ENCODE measurements around the gene GP9.
"Not testable (repeated sequence)": the region's sequence is repeated elsewhere in the genome, so short reads cannot be mapped to it uniquely, and the experiment has no call there.

Gene GP9

DNA sequence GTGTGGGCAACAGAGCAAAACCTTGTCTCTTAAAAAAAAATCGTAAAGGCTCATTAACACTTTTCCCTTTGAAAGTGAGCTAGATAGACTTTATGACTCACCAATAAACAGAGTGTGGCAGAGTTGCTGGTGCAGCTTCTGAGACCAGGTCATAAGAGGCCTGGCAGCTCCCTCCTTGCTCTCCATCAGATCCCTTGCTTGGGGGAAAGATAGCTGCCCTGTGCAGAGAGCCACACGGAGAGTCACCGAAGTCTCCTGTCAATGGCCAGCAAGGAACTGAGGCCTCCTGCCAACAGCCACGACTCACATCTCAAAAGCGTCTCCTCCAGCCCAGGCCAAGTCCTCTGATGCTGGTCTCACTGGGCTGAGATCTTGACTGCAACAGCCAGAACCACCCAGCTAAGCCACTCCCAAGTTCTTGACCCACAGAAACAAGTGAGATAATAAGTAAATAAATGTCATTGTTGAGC is 8.7 kb upstream of the GP9 start:
- no peak for DNase-seq

DNA sequence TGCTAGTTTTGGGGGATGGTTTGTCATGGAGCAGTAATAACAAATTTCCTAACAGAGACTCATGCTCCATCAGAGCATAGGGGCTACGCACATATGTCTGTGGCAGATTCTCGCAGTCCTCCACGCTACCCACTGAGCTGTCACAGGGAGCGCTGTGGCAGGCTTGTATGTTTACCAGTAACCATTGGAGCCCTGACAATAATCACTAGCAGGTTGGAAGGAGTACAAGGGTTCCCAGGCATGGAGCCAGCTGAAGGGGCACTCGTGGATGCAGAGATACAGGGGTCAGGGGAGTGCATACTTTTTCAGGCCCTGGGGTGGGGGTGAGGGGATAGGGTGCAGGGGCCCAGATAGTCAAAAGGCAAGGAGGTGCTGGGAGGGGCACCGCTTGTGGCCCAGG is 7.9 kb upstream of the GP9 start:
- no peak for DNase-seq

DNA sequence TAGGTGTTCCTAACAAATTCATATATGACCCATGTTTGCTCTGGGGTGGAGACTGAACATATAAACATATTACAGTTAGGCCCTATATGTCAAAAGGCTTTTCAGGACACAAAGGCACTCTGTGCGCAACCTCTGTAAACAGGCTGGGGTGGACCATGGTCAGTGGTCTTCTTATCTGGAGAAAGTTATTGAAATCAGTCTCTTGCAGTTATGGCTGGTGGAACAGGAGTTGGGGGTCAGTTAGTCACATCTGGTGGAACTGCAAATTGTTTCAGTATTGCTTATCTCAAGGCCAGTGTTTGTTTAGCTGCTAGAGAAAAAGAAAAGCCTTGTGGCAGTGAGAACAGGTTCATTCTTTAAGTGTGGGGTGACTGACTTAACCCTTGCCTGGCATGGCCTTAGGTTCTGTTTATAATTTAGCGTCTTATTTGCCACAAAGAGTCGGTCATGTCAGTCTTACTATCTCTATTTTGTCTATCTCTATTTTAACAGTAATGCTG is 5.9 kb upstream of the GP9 start:
- no peak for DNase-seq

DNA sequence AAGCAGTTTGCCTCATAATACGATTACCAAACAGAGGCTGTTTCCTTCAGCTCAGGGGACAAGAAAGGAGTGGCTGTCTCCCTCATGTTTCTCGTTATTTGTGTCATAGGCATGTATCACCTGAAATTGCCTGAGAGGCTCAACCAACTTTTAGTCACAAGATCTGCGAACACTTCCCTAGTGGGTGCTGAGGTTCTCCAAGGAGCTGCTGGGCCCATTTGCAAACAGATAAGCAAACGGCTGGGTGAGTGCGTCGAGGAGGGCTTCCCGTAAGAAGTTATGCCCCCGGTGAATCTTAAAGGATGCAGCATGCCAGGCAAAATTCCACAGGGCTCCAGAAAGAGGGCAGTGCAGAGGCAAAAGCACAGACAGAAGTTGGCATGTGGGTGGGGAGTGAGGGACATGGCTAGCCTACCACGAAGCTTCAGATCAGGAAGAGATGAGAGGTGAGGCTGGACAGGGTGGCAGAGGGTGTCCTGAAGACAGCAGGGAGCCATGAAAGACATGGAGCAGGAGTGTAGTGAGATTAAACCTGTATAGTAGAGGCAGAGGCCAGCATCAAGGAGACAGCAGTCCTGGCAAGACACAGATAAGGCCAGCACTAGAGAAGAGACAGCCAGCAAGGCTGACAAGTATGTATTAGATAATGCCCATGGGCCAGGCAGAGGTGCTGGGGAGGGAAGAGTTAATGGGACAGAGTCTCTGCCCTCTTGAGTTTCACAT is 4.0 kb upstream of the GP9 start:
- no peak for DNase-seq

DNA sequence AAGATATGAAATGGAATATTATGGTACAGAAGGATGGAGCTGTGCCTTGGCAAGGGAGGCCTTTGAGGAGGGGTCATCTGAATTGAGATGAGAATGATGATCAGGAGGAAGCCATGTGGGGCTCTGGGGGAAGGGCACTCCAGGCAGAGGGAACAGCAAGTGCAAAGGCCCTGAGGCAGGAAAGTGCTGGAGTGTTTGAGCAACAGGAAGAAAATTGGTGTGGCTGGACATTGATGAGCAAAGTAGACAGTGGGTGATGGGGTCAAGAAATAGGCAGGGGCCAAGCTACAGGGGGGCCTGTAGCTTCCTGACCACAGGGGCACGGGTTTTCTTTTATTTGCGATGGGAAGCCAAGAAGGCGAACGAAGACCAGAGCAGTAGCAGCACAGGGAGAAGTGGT is 3.3 kb upstream of the GP9 start:
- no peak for DNase-seq

DNA sequence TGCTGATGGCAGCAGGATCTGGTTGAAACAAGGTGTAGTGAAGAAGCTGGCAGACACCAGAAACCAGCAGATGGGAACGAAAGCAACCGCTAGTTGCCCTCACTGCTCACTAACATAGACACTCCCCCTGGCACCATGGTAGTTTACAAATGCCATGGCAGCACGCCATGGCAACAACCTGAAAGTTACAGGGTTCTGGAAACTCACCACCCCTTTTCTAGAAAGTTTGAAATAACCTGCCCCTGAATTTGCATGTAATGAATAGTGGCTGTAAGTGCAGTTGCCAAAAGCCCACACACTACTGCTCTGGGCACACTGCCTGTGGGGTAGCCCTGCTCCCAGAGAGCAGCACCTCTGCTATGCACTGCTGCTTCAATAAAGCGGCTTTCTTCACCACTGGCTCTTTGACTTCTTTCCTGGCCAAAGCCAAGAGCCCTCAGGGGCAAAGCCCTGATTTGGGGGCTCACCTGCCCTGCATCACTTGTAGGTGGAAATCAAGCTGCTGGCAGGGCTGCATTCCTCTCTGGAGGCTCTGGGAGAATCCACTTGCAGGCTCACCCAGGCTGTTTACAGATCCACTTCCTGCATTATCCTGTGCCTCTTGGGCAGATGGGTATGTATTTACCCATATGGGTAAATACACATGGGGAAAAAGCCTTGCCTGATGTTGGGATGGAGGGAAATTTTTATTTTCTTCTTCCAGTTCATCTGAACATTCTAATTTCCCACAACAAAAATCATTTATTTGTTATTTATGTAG is 2.0 kb upstream of the GP9 start:
- no peak for DNase-seq

DNA sequence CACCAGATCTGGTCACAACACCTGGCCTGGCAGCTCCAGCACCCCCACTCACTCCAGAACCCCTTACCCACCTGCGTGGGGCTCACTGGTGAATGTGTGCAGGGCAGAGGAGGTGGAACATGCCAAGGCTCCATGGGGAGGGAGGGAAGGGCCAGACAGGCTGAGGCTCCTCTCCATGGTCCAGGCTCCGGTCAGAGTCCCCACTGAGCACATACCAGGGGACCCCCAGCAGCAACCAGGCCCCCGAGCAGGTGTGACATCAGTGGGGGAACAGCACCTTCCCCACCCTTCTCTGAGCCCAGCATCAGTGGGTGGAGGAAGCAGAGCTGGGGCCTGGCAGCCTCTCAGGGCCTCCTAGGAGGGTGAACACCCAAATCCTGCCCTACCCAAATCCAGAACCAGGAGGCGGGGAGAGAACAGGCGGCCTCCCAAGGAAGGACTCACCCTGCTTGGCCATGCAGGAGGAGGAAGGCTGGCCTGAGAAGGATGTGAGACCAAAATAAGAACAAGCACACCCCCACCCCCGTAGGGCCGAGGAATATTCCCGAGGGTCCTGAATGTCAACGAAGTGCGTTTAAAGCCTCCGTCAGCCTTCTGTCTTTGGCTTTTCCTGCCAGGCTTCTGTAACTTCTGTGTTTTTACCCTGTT is 1.1 kb upstream of the GP9 start:
- DNase-seq = no peak

DNA sequence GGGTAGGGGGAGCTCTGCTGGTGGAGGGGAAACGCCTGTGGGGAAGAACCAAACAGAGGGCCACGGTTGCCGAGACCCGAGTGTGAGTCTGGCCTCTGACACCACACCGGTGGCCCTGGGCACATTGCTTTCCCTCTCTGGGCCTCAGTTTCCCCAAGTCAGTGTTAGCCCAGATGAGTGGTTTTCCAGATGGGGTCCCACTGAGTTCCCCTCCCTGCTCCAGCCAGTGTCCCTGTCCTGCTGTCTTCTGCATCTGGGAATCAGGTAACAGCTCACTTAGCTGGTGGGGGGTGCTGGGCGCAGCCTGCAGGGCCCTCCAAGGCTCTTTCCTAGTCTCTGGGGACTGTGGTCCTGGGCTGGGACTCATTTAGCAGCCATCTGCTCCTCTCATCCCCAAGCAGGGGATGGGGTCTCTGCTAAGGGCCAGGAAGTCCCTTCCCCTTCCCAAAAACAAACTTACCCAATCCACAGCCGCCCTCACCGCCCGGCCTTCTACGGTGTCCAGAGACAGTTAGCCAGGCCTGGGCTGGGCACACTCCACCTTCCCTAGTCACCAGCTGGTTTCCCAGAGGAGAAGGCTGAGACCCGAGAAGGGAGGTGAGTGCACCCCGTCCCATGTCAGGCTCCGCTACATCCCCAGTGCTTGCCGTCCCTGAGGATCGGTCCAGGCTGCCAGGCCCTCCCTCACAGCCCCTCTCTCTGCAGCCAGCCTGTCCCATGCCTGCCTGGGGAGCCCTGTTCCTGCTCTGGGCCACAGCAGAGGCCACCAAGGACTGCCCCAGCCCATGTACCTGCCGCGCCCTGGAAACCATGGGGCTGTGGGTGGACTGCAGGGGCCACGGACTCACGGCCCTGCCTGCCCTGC is 676 bp downstream of the GP9 start:
- DNase-seq = no peak

DNA sequence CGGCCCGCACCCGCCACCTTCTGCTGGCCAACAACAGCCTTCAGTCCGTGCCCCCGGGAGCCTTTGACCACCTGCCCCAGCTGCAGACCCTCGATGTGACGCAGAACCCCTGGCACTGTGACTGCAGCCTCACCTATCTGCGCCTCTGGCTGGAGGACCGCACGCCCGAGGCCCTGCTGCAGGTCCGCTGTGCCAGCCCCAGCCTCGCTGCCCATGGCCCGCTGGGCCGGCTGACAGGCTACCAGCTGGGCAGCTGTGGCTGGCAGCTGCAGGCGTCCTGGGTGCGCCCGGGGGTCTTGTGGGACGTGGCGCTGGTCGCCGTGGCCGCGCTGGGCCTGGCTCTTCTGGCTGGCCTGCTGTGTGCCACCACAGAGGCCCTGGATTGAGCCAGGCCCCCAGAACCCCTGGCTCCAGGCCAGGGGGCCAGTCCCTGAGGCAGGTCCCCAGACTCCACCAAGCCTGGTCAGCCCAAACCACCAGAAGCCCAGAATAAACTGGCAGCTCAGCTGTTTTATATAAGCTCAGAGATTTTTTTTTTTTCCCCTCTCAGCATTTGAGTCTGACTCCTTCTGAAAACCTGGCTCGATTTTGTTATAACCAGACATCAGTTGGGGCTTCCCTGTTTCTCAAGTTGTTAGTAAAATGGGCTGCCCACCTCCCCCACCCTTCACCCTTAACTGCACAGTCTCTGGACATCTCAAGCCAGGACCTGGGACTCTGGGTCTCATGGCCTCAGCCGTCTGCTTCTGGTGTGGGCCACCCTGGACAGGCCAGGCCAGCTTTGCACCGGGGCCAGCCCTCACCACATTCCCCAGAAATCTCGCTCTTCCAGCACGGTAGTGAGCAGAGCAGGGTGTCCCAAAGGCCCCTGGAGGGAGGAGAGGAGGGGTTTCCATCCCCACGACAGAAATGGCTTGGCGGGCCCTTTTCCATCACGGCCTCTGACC is 1.6 kb downstream of the GP9 start:
- no peak for DNase-seq

DNA sequence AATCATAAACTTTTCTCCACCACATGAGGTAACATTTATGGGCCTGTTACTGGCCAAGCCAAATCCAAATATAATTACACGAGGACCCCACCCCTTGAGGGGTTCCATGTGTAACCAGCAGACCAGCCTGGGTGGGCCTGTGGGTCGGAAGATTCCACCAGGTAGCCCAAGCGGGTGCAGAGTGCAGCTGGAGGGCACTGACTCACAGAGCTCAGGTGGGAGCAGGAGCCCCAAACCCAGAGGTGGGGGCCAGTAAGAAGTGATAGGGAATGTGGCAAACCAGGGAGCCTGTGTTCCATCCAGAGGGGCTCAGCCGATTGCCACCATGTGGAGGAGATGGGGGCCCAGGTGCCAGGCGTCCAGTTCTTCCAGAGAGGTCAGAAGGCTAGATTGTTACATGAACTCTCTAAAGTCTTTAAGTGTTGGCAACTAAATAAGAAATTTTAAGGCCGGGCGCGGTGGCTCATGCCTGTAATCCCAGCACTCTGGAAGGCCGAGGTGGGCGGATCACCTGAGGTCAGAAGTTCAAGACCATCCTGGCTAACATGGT is 2.6 kb downstream of the GP9 start:
- DNase-seq = no peak

DNA sequence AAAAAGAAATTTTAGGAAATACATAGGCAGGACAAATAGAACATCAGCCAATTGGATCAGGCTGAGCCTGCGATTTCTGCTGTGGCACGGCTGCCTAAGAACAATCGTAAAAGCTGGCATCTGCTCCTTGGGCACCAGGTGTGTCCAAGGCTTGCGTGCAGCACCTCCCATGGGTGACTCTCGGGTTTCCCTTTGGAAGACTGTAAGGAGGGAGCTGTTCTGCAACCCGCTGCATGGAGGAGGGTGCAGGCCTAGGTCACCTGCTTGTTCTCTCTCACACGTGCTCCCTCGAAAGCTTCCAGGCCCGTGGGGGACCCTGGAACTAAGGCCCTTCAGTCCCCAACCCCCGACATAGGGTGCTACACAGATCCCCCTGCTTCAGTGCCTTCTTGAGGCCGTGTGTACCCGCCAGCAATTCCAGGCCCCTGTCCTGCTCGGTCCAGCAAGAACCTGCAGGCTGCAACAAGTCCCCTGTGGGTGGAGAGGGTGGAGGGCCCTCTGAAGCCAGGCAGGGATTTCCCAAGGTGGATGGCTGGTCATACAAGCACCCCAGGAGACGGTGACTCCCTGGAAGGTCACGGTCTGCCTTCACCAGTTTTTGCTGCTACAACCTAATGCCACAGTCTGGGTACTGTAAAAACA is 3.4 kb downstream of the GP9 start:
- no peak for DNase-seq

DNA sequence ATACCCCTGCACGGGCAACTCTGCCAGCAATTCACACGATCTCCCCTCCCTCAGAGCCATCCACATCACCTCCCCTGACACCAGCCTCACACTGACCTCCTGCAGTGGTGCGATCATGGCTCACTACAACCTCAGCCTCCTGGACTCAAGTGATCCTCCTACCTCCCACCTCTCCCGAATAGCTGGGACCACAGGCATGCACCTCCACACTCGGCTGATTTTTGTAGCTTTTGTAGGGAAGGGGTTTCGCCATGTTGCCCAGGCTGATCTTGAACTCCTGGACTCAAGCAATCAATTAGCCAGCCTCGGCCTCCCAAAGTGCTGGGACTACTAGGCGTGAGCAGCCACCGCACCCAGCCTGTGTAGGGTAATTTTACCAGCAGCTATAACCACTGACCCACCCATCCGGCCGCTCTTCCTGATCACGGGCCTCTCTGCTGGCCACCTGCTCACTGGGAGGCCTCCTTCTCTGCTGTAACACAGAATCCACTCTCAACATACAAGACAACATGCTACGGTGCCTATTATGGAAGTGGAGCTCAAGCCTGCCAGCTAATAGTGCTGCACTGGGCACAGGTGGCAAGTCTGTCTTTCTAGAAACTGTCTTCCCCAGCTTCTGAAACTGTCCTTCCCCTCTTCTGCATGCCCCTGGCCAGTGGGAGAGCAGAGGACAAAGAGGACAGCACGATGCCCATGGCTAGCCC is 4.6 kb downstream of the GP9 start:
- DNase-seq = no peak

DNA sequence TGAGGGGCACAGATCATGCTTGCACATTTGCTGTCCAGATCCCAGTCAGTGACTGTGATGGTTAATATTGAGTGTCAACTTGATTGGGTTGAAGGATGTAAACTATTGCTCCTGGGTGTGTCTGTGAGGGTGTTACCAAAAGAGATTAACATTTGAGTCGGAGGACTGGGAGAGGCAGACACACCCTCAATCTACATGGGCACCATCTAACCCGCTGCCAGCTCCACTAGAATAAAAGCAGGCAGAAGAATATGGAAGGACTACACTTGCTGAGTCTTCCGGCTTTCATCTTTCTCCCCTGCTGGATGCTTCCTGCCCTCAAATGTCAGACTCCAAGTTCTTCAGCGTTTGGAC is 5.1 kb downstream of the GP9 start:
- DNase-seq = no peak

DNA sequence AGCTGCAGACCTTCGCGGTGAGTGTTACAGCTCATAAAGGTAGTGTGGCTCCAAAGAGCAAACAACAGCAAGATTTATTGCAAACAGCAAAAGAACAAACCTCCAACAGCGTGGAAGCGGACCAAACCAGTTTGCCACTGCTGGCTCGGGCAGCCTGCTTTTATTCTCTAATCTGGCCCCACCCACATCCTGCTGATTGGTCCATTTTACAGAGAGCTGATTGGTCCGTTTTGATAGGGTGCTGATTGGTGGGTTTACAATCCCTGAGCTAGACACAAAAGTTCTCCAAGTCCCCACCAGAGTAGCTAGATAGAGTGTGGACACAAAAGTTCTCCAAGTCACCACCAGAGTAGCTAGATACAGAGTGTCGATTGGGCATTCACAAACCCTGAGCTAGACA is 7.1 kb downstream of the GP9 start:
- DNase-seq = not testable (repeated sequence)

DNA sequence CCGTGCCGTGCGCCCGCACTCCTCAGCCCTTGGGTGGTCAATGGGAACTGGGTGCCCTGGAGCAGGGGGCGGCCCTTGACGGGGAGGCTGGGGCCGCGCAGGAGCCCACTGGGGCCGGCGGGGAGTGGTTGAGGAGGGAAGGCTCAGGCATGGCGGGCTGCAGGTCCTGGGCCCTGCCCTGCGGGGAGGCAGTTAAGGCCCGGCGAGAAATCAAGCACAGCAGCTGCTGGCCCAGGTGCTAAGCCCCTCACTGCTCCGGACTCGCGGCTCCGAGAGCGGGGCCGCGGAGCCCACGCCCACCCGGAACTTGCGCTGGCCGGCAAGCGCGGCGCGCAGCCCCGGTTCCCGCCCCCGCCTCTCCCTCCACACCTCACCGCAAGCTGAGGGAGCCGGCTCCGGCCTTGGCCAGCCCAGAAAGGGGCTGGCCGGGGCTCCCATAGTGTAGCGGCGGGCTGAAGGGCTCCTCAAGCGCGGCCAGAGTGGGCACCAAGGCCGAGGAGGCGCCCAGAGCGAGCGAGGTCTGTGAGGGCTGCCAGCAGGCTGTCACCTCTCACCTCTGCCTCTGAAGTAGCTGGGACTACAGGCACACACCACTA is 7.8 kb downstream of the GP9 start:
- no peak for DNase-seq

DNA sequence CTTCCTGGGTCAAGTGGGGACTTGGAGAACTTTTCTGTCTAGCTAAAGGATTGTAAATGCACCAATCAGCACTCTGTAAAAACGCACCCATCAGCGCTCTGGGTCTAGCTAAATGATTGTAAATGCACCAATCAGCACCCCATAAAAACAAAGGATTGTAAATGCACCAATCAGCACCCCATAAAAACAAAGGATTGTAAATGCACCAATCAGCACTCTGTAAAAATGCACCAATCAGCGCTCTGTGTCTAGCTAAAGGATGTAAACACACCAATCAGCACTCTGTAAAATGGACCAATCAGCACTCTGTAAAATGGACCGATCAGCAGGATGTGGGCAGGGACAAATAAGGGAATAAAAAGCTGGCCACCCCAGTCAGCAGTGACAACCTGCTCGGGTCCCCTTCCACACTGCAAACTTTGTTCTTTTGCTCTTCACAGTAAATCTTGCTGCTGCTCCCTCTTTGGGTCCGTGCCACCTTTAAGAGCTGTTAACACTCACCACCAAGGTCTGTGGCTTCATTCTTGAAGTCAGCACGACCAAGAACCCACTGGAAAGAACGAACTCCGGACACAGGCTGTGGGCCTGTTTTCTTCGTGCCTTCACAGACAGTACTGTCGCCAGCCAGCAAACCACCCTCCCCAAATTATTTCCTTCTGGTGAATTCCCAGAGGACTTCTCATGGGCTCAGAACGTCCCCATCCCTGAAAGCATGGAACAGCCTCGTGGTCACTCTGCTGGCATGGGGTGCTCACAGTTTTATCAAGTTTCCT is 8.9 kb downstream of the GP9 start:
- not testable (repeated sequence) for DNase-seq

DNA sequence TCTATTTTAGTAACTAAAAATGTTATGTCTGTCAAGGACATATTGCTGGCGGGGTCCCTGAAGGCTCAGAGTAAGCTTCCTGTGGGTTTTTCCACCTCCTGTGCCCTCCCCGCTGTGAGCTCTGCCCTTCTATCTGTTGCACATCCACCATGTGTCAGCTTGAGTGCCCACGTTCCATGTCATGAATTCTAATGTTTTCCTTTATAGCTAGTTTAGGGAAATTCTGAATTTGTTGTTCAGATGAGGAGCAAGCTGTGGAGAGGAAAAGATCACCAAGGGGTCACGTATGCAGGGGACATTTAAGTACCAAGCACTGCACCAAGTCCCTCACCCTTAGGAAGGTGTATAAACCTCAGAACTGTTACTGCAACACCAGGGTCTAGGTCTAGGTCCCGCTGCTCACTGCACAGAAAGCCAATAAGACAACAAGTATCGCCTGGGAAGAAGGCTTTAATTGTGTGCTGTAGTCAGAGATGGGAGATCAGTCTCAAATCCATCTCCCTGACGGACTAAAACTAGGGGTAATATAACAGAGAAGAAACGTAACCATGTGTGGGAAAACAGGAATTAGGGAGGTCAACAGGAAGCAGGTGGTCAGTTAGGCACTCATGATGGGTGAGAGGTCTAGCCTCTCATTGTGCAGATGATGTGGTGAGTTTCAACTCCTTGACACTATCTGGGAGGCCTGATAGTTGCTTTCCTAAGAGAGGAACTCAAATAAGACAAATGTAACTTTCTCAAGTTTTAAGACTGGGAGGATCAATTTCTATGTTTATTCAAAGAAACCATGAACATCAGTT is 9.7 kb downstream of the GP9 start:
- DNase-seq = no peak

DNA sequence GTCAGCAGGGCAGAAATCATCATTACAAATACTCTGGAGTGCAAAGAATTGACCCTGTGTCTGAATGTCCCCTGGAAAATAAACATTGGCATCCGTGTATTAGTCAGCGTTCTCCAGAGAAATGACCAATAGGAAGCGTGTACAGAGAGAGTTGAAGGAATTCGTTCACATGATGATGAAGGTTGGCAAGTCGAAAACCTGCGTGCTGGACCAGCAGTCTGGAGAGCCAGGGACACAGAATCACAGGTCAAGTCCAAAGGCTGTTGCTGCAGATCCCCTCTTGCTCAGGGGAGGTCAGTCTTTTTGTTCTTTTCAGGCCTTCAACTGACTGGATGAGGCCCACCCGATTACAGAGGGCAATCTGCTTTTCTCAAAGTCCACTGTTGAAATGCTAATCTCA is 16.6 kb downstream of the GP9 start:
- DNase-seq = peak; percentile 8
